ENCODE results near the gene UGT2A3.

UGT2A3 gene

DNA sequence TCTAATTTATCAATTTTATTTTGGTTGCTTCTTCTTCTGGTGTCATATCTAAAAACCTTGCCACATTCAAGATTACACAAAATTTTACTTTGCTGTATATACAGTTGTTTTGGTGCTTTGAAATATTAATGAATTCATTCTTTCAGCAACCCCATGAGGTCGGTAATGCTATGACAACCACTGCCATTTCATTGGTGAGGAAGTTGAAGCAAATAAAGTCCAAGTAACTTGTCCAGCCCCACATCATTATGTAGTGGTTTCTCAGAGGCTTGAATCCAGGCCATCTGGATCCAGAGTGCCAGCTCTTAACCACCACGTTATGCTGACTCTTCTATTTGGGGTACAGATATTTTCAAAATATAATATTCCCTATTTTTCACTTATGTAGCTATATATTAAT lies 42.2 kb downstream of the UGT2A3 start:
- no peak for DNase-seq

DNA sequence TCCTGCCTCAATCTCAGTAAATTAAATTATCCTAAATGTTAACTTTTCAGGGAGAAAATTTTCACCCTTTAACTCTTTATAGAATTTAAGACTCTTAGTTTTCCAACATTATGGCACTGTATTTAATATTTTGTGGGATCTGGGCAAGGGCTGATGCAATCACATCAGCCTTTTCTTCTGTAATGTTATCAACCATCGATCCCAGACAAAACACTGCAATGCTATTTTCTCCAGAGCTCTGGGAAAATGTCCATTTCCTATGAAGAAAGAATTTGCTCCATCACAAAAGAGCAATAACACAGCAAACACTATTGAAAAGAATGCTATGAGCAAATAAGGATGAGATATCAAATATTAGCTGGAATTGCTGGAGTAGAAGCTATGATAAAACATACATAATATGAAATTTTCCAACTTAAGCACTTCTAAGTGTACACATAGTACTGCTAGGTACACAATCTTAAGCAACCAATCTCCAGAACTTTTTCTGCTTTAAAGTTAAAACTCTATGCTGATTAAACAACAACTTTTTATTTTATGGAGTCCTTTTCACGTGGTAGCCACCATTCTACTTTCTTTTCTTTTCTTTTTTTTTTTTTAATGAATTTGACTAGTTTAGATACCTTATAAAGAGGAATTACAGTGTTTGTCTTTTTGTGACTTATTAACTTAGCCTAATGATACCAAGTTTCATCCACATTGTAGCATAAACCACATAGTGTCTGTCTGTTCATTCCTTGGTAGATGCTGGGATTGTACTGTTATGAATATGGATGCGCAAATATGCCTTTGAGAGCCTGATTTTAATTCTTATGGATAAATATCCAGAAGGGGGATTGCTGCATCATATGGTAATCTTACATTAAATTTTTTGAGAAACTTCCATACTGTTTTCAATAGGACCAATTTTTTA lies 43.6 kb downstream of the UGT2A3 start:
- no peak for DNase-seq

DNA sequence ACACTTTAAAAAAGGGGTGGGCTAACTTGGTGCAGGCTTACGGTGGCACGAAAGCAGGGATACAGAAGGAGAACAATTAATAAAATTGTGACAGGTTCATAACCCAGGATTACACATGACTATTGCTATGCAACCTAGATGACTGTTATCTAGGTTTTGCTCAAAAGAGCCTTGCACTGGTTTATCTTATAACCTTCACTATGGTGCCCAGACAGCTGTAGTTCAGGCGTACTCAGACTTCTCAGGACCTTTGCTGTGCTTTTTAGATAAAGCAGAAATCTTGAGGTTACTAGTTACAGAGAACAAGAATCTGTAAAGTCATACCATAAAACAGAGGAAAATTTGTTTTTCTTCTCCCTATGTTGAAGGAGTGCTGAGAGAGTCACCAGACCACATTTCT lies 44.4 kb downstream of the UGT2A3 start:
- no peak for DNase-seq

DNA sequence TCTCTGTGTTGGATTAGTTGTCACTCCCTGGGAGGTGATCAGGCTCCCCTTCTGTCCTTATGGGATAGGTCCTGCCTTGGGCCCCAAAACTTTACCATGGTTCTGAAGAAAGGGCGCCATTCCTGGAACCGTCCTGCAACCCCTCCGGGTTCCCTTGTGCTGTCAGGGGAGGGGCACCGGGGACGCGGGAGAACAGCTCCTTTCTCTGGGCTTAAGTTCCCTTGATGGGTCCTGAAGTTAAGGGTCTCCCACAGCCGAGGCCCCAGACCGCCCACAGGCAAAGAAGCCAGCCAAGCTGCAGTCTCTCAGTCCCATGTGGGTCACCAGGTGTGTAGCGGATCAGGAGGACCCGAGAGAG lies 44.8 kb downstream of the UGT2A3 start:
- DNase-seq = no peak

DNA sequence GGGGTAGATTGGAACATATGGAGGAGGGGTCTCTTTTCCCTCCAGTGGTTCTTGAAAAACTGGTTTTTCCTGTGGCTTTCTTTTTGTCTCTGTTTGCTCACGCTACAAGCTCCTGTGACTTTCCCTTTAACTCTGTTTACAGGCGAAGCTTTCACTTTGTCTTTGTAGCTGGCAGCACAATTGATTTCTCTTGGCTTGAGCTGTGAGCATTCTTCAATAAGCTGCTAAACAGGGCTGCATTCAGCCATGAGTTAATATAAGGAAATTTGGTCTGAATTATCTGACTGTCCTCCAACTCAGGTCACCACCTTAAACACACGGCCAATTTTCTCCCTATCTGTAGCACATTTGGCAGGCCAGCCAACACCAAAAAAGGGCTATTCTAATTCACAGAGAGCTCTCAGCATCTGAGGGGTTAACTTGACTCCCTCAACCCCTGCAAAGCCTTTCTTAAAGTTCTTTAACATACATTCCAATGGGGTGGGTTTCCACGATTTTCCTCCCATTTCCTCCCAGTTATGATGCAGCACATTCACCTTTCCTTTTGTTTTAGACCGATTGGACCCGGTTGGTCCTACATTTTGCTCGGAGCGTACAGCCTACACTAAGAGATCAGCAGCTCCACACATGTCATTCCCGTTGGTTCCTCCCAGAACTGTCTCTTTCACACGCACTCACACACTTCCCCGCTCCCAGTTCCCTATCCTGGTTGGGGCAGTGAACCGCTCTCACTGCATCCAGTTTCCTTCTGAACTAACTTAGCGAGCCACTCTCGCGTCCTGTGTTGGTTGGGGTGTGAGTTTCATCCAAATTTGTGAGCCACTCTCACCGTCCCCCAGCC lies 45.4 kb downstream of the UGT2A3 start:
- DNase-seq = no peak

DNA sequence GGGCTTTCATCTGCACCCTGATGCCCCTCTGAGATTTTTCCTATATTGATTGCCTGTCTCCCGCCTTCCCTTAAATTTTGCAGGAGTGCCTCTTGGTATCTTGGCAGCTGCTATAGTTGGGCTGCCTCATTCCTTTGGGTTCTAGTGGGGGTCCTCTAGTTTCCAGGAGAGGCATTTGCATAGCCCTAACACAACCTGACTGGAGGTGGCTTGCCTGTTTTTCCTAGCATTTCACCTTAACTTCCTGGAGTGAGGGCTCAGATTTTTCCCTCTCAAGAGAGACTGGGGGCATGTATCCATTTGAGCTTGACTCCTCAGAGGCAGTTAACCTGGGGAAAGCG lies 46.0 kb downstream of the UGT2A3 start:
- DNase-seq = no peak

DNA sequence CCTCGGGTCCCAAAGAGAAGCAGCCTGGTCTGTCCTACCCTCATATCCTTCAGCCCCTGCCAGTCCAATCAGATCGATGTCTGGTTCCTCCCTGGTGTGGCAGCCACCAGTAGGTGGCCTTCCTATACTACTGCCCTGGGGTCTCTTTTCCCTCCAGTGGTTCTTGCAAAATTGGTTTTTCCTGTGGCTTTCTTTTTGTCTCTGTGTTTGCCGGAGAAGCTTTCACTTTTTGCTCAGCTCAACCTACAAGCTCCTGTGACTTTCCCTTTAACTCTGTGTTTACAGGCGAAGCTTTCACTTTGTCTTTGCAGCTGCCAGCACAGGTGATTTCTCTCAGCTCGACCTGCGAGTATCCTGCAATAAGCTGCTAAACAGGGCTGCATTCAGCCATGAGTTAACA lies 46.8 kb downstream of the UGT2A3 start:
- no peak for DNase-seq

DNA sequence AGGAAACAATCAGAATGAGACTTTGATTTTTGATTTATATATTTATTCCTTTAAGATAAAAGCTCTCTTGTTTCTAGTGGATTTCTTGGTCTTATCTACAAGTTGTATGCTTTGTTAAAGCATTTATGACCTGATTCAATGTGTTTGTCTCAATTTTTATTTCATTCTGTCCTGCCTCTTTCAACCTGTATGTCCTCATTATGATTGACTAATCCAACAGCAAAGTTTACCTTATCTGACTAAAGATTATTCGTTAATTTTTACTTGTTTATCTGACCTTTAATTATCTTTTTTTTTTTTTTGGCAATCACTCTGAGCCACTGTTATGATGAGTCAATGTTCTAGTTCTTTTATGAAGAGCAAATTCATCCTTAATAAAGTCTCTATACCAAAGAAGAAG lies 54.9 kb downstream of the UGT2A3 start:
- DNase-seq = no peak

DNA sequence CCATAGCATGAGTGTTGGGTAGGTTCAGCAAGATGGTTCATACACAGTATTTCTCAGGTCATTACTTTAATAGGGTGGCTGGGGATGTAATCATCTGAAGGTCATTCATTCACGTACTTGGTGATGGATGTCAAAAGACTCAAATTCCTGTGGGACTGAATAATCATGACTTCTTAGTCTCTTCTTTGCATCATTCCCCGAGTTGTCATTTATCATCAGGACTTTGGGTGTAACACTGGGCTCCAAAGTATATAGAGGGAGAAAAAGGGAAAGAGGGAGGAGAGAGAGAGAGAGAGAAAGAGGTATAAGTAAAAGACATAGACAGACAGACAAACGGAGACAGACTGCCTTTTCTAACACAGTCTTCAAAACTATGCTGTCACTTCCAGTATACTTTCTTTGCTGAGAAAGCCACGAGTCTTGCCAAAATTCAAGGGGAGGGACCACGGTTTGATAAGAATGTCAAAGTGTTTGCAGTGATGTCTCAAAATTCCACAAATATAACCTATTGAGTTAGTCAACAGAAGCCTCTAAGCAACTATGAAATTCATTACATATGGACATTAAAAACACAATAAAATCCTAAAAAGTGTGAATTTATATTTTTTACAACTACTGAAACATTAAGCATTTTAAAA lies 55.9 kb downstream of the UGT2A3 start:
- no peak for DNase-seq

DNA sequence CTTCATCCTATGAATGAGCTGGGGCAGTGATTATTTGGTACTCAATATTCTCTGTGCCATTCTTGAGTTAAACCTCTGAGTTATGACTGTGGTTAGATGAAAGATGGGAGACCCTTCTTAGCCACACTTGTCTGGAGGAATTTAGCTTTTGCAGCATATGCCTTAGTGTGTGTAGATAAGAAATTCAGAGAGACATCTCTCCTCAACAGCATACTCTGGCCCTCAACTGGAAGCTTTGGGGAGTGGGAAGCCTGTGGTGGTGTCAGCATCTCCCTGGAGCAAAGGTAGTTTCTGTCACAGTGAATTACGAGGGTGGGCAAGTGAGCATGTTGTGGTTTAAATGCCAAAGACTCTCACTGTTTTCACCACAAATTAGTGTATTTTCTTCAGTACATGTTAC lies 58.7 kb downstream of the UGT2A3 start:
- no peak for DNase-seq

DNA sequence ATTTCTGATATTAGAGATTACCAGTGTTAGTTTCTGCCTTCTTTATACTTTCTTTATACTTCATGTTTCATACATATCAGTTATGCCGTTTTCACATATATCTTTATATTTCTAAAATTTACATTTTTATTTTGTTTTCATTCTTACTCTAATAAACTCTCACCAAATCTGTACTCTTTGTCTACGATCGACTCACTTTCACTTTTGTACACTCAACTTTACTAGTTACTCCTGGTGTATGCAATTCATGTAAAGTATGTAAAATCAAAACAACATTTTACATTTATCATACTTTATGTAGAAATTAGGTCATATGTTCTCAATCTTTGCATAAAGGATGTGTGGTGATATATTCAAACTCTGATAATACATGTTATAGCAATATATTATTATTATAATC lies 59.9 kb downstream of the UGT2A3 start:
- DNase-seq = no peak

DNA sequence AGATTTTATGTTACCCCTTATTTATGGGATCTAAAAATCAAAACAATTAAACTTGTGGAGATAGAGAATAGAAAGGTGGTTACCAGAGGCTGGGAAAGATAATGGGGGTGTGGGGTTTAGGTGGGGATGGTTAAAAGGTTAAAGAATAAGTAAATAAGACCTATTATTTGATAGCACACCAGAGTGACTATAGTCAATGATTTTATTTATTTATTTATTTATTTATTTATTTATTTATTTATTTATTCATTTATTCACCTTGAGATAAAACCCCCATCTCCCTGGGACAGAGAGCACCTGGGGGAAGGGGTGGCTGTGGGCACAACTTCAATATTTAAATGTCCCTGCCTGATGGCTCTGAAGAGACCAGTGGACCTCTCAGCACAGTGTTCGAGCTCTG lies 66.1 kb downstream of the UGT2A3 start:
- DNase-seq = no peak

DNA sequence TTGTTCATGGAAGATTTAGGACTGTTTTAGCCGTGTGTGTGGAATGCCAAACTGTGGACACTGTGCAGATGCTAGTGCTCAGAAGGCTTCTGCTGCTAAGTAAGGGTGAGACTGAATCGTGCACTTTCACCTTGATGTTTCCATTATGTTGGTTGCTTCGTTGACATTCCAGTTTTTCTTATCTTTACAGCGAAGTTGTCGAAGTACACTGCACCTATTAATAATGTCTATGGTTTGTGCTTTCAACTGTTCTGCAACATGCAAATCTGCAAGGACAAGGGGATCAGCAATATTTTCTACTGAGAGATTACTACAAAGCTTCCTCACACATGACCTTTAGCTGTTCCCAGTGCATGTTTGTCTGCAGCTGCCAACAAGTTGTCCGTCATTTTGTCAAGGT lies 67.7 kb downstream of the UGT2A3 start:
- DNase-seq = no peak
